C4-2B (cell line): ENCODE results near the gene CAMK2G.

Experiments used
- ZFX ChIP-seq: fragments of 450-650 bp; IDR thresholded peaks from 2 replicates; pipeline ENCODE4 v1.6.1; 2017
- TF ChIP-seq, protein P1 (sequence below): fragments of 450-650 bp; conservative IDR thresholded peaks from 2 replicates; pipeline ENCODE4 v1.5.1; 2017; ENCODE audit warnings: mild to moderate bottlenecking

DNA sequence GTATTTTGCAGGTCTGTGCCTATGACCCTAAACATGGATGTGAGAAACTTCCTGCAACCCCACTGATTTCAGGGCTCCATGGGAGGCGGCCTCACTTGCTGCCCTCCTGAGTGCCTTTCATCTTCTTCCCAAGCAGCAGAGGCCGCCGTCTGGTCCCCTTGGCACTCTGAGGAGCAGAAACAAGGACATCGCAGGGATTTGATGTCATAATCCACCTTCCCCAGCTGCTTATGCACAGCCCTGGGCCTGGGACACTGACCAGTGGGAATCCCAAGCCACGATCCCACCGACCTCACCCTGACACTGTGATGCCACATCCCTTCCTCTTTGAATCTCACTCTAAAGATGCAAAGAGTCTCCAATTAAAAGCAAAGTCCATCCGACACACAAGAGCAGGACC is 7.7 kb downstream of the CAMK2G start:
- TF ChIP-seq, protein P1, sequence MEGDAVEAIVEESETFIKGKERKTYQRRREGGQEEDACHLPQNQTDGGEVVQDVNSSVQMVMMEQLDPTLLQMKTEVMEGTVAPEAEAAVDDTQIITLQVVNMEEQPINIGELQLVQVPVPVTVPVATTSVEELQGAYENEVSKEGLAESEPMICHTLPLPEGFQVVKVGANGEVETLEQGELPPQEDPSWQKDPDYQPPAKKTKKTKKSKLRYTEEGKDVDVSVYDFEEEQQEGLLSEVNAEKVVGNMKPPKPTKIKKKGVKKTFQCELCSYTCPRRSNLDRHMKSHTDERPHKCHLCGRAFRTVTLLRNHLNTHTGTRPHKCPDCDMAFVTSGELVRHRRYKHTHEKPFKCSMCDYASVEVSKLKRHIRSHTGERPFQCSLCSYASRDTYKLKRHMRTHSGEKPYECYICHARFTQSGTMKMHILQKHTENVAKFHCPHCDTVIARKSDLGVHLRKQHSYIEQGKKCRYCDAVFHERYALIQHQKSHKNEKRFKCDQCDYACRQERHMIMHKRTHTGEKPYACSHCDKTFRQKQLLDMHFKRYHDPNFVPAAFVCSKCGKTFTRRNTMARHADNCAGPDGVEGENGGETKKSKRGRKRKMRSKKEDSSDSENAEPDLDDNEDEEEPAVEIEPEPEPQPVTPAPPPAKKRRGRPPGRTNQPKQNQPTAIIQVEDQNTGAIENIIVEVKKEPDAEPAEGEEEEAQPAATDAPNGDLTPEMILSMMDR, result no peak
- no peak for TF ChIP-seq ZFX
